Keratinocyte (primary cell): ENCODE data around the gene ENTPD2. TPM values are rescaled to one million over a fixed set of nuclear protein-coding genes. Genes with fewer than 3 reads are reported as not detected.

ENCODE experiments used
- DNase-seq: peaks from one replicate; pipeline ENCODE4 v3.0.0-alpha.2; 2011; ENCODE audit warnings: low read depth, missing footprints, low spot score
- FAIRE-seq: peaks from 2 replicates; lab custom pipeline; 2011; peaks lifted over from hg19 to GRCh38; lab: Jason Lieb, UNC
- H2AFZ ChIP-seq: 2 replicates; pipeline ENCODE4 v1.6.0; 2012; ENCODE audit warnings: low read length, control low read depth, inconsistent platforms; ENCODE audit not compliant: control insufficient read depth
- H3K27ac ChIP-seq: 2 replicates; pipeline ENCODE4 v1.5.1; 2011; ENCODE audit warnings: low read length; ENCODE audit not compliant: control insufficient read depth, insufficient read depth
- H3K27me3 ChIP-seq: 3 replicates; pipeline ENCODE4 v1.6.0; 2011; ENCODE audit warnings: low read length; ENCODE audit not compliant: control insufficient read depth, insufficient read depth; ENCODE audit errors: extremely low read depth
- H3K36me3 ChIP-seq, 2 experiments: 2 replicates in 1 of 2; 3 replicates in 1 of 2; pipeline ENCODE4 v1.5.1; 2011; ENCODE audit warnings: low read length in 2 of 2, mild to moderate bottlenecking in 1 of 2; ENCODE audit not compliant: control insufficient read depth in 2 of 2, insufficient read depth in 2 of 2; ENCODE audit errors: extremely low read depth in 1 of 2
- H3K4me1 ChIP-seq: 3 replicates; pipeline ENCODE4 v1.5.1; 2011; ENCODE audit warnings: low read length; ENCODE audit not compliant: control insufficient read depth, insufficient read depth; ENCODE audit errors: extremely low read depth
- H3K4me2 ChIP-seq: 3 replicates; pipeline ENCODE4 v1.6.0; 2011; ENCODE audit warnings: low read depth, low read length; ENCODE audit not compliant: control insufficient read depth, insufficient read depth; ENCODE audit errors: extremely low read depth
- H3K4me3 ChIP-seq, 3 experiments: fragments of 200-600 bp in 1 of 3; sonication (generic) in 1 of 3; 2 replicates in 2 of 3; 3 replicates in 1 of 3; pipeline ENCODE4 v1.5.1; 2011 to 2016; ENCODE audit warnings: low read length in 3 of 3, mild to moderate bottlenecking in 3 of 3, control low read depth in 2 of 3, inconsistent platforms in 1 of 3, low read depth in 1 of 3, mixed read lengths in 1 of 3, mixed run types in 1 of 3, moderate library complexity in 1 of 3; ENCODE audit not compliant: control insufficient read depth in 2 of 3, insufficient read depth in 2 of 3; ENCODE audit errors: extremely low read depth in 1 of 3
- H3K79me2 ChIP-seq: 2 replicates; pipeline ENCODE4 v1.6.0; 2012; ENCODE audit warnings: low read length; ENCODE audit not compliant: control insufficient read depth, insufficient read depth
- H3K9ac ChIP-seq: 3 replicates; pipeline ENCODE4 v1.6.0; 2011; ENCODE audit warnings: low read length; ENCODE audit not compliant: control insufficient read depth, insufficient read depth; ENCODE audit errors: extremely low read depth
- H3K9me1 ChIP-seq: 3 replicates; pipeline ENCODE4 v1.6.0; 2011; ENCODE audit warnings: low read length; ENCODE audit not compliant: control insufficient read depth, insufficient read depth; ENCODE audit errors: extremely low read depth
- H3K9me3 ChIP-seq: 2 replicates; pipeline ENCODE4 v1.5.1; 2012; ENCODE audit warnings: low read depth, low read length; ENCODE audit not compliant: control insufficient read depth
- H4K20me1 ChIP-seq: 3 replicates; pipeline ENCODE4 v1.6.0; 2011; ENCODE audit warnings: low read length; ENCODE audit not compliant: control insufficient read depth, insufficient read depth; ENCODE audit errors: extremely low read depth
- EZH2 ChIP-seq: IDR thresholded peaks from one replicate; pipeline ENCODE4 v1.6.1; 2012; ENCODE audit warnings: inconsistent platforms, mild to moderate bottlenecking, low read length, moderate library complexity
- dilution Hi-C: fragments of 300-500 bp; cut with MboI; formaldehyde crosslinking; loops from one replicate; pipeline ENCODE4 v1.7.0; 2020; ENCODE audit warnings: low sequenced_read_pairs; ENCODE audit not compliant: extremely low pct_ligation_motif_present
- polyA plus RNA-seq, 5 experiments: library from polyadenylated mRNA; depleted of rRNA in 3 of 5; stranded (reverse) in 3 of 5; stranded (forward) in 1 of 5; unstranded in 1 of 5; fragments of >200 nt; gene quantifications; 1 replicate in 1 of 5; 2 replicates in 3 of 5; 3 replicates in 1 of 5; pipeline versions ENCODE4 v1.2.1 to v1.2.3, GENCODE V29; 2011 to 2012; ENCODE audit warnings: missing spikeins in 2 of 5, low read depth in 1 of 5, low replicate concordance in 1 of 5
- TF ChIP-seq, protein P1 (sequence below), 3 experiments: IDR thresholded peaks in 1 of 3; conservative IDR thresholded peaks in 1 of 3; optimal IDR thresholded peaks in 1 of 3; 2 replicates in 2 of 3; 3 replicates in 1 of 3; pipeline versions ENCODE3 to v1.5.1; 2011; ENCODE audit warnings: low read length in 3 of 3, mild to moderate bottlenecking in 3 of 3, moderate library complexity in 2 of 3, control low read depth in 1 of 3, inconsistent platforms in 1 of 3; ENCODE audit not compliant: insufficient read depth in 2 of 3; ENCODE audit errors: extremely low read depth in 1 of 3

Gene ENTPD2
- polyA plus RNA-seq, 1 donor (not counting 4 experiments of a cell fraction or from before 2014, with no cell fraction given): 0.52 TPM

DNA sequence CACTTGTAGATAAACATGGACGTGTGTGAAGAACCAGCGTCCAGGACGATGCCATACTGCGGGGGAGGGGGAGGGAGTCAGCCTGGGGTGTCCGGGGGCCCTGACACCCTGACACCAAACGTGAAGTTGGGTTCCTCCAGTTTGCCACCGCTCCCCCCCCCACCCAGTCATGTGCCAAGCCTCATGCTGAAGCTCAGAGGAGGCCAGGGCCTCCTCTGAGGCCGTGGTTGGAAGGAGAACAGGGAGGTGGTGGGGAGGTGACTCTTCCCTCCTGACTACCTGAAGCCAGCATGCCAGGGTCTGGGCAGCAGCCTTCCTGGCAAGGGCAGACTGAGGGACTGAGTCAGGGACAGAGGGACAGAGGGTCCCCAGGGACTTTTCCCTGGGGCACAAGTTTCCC lies 1.6 kb downstream of the ENTPD2 start:
- Histone ChIP-seq H3K9me3 (no peaks in the 10 kb centered on the region), H3K4me1 (no peaks in the 10 kb centered on the region), H3K9ac (no peak overlapping the region), H2AFZ (no peak overlapping the region), H3K4me3 (no peak overlapping the region), H3K27ac (no peak overlapping the region), H3K9me1 (no peaks in the 10 kb centered on the region), H3K79me2 (no peaks in the 10 kb centered on the region), H4K20me1 (peaks cover 7% of the 10 kb centered on the region), H3K36me3 (no peaks in the 10 kb centered on the region), H3K27me3 (peaks cover 11% of the 10 kb centered on the region), H3K4me2 (no peak overlapping the region)
- FAIRE-seq (no peak), DNase-seq (no peak)
- no peak for TF ChIP-seq EZH2
- TF ChIP-seq, protein P1, sequence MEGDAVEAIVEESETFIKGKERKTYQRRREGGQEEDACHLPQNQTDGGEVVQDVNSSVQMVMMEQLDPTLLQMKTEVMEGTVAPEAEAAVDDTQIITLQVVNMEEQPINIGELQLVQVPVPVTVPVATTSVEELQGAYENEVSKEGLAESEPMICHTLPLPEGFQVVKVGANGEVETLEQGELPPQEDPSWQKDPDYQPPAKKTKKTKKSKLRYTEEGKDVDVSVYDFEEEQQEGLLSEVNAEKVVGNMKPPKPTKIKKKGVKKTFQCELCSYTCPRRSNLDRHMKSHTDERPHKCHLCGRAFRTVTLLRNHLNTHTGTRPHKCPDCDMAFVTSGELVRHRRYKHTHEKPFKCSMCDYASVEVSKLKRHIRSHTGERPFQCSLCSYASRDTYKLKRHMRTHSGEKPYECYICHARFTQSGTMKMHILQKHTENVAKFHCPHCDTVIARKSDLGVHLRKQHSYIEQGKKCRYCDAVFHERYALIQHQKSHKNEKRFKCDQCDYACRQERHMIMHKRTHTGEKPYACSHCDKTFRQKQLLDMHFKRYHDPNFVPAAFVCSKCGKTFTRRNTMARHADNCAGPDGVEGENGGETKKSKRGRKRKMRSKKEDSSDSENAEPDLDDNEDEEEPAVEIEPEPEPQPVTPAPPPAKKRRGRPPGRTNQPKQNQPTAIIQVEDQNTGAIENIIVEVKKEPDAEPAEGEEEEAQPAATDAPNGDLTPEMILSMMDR (optimal IDR thresholded peaks at IDR 0.05 in 1 of 3, IDR thresholded peaks at IDR 0.05 in 1 of 3, conservative IDR thresholded peaks at IDR 0.05 in 1 of 3; ENCODE audit: extremely low read depth in 1 of 3, insufficient read depth in 2 of 3, low read length in 3 of 3): no peak
- dilution Hi-C loops: no loop called here

DNA sequence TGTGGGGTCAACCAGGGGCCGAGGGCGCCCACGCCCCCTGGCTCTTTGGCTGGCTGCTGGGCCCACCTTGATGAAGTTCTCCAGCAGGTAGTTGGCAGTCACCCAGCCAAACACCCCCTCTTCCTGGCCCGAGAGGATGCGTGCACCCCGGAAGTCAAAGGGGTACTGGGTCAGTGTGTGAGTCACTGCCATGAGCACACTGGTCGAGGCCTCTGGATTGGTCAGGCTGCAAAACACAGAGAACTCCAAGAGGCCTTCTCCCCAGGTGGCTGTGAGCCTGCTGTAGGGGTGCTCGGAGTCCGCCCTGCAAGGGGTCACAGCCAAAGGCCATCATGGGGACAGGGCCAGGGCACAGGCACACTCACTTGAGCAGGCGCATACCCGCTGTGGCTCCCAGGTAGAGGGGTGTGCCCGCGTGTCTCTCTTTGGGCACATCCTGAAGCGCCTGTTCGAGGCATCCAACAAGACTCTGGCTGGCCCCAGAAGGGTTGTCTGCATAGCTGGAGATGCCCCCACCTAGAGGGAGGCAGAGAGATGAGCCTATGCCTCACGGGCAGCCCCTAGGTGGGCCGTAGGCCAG lies 2.6 kb downstream of the ENTPD2 start:
- H3K4me2 ChIP-seq: no peak overlapping the region
- FAIRE-seq: no peak
- H2AFZ ChIP-seq: no peak overlapping the region
- peaks cover 7% of the 10 kb centered on the region for H4K20me1 ChIP-seq
- H3K4me3 ChIP-seq: no peak overlapping the region
- no peaks in the 10 kb centered on the region for H3K9me1 ChIP-seq
- no peaks in the 10 kb centered on the region for H3K9me3 ChIP-seq
- peaks cover 11% of the 10 kb centered on the region for H3K27me3 ChIP-seq
- no peak overlapping the region for H3K9ac ChIP-seq
- H3K27ac ChIP-seq: no peak overlapping the region
- no peaks in the 10 kb centered on the region for H3K4me1 ChIP-seq
- no peaks in the 10 kb centered on the region for H3K79me2 ChIP-seq
- TF ChIP-seq, protein P1 (optimal IDR thresholded peaks at IDR 0.05 in 1 of 3, IDR thresholded peaks at IDR 0.05 in 1 of 3, conservative IDR thresholded peaks at IDR 0.05 in 1 of 3; ENCODE audit: extremely low read depth in 1 of 3, insufficient read depth in 2 of 3, low read length in 3 of 3): no peak
- TF ChIP-seq EZH2: no peak
- no peak for DNase-seq
- no peaks in the 10 kb centered on the region for H3K36me3 ChIP-seq
- dilution Hi-C loops: no loop called here
